PC-3 (cell line): ENCODE results near the gene SELENOV. TPM values are rescaled to one million over a fixed set of nuclear protein-coding genes. Genes with fewer than 3 reads are reported as not detected.

Source experiments
- ATAC-seq: fragments of 200-7000 bp; cut with Tn5 transposase; 2 replicates; pipeline ENCODE4 v1.9.1; 2020; ENCODE audit warnings: mild to moderate bottlenecking, moderate library complexity
- BruUV-seq: library from RNA; stranded (reverse); fragments of 400-500 nt; replicated peaks from 2 replicates; lab custom pipeline; 2021; lab: Mats Ljungman, UMichigan
- CTCF ChIA-PET: fragments of 300-600 bp; sonication (Branson Sonifier 250); formaldehyde crosslinking; loops from one replicate; lab custom pipeline; 2022; ENCODE audit warnings: antibody characterized with exemption; lab: Charles Lee
- POLR2A ChIA-PET: fragments of 300-600 bp; sonication (Branson Sonifier 250); formaldehyde crosslinking; loops from one replicate; lab custom pipeline; 2022; ENCODE audit warnings: antibody characterized with exemption; ENCODE audit not compliant: unreplicated experiment; lab: Charles Lee
- DNase-seq: peaks from one replicate; pipeline ENCODE4 v3.0.0-alpha.2; 2015
- H2AFZ ChIP-seq: fragments of 300-600 bp; sonication (generic); 2 replicates; pipeline ENCODE4 v1.6.0; 2016; ENCODE audit warnings: antibody characterized with exemption, low read length
- H3F3A ChIP-seq: fragments of 300-600 bp; sonication (generic); one replicate; pipeline ENCODE4 v1.6.0; 2017; ENCODE audit warnings: antibody characterized with exemption, low read length, control low read depth, mild to moderate bottlenecking; ENCODE audit not compliant: unreplicated experiment
- H3K27ac ChIP-seq: fragments of 300-600 bp; sonication (generic); 2 replicates; pipeline ENCODE4 v1.5.1; 2016; ENCODE audit warnings: mild to moderate bottlenecking, low read length
- H3K27me3 ChIP-seq: fragments of 300-600 bp; sonication (generic); 2 replicates; pipeline ENCODE4 v1.6.1; 2016; ENCODE audit warnings: low read length, mixed read lengths
- H3K36me3 ChIP-seq: fragments of 300-600 bp; sonication (generic); 2 replicates; pipeline ENCODE4 v1.6.1; 2016; ENCODE audit warnings: low read depth, mixed run types, low read length, mixed read lengths
- H3K4me1 ChIP-seq: fragments of 300-600 bp; sonication (generic); 2 replicates; pipeline ENCODE4 v1.5.1; 2016; ENCODE audit warnings: low read length; ENCODE audit not compliant: insufficient read depth
- H3K4me2 ChIP-seq: fragments of 300-600 bp; sonication (generic); 2 replicates; pipeline ENCODE4 v1.6.0; 2016; ENCODE audit warnings: low read length
- H3K4me3 ChIP-seq: fragments of 300-600 bp; sonication (generic); 2 replicates; pipeline ENCODE4 v1.5.1; 2016; ENCODE audit warnings: mild to moderate bottlenecking, low read length, mixed read lengths
- H3K79me2 ChIP-seq: fragments of 300-600 bp; sonication (generic); 2 replicates; pipeline ENCODE4 v1.6.1; 2017; ENCODE audit warnings: low read length, mixed read lengths
- H3K9ac ChIP-seq: fragments of 300-600 bp; sonication (generic); 2 replicates; pipeline ENCODE4 v1.6.0; 2016; ENCODE audit warnings: mild to moderate bottlenecking, low read length
- H3K9me2 ChIP-seq: fragments of 300-600 bp; sonication (generic); replicated peaks from 2 replicates; pipeline ENCODE4 v1.6.1; 2016; ENCODE audit warnings: mixed run types, low read length, mixed read lengths
- H3K9me3 ChIP-seq: fragments of 300-600 bp; sonication (generic); 2 replicates; pipeline ENCODE4 v1.6.1; 2016; ENCODE audit warnings: low read length, mixed read lengths
- H4K20me1 ChIP-seq: fragments of 300-600 bp; sonication (generic); 2 replicates; pipeline ENCODE4 v1.6.1; 2016; ENCODE audit warnings: low read length, mixed read lengths
- EZH2 ChIP-seq: fragments of 300-600 bp; sonication (generic); IDR thresholded peaks from one replicate; pipeline ENCODE4 v1.6.1; 2017; ENCODE audit warnings: antibody characterized with exemption, mild to moderate bottlenecking, low read length; ENCODE audit not compliant: unreplicated experiment
- EZH2phosphoT487 ChIP-seq: fragments of 300-600 bp; sonication (generic); IDR thresholded peaks from 2 replicates; pipeline ENCODE4 v1.6.1; 2018; ENCODE audit warnings: mild to moderate bottlenecking, antibody characterized with exemption, low read length, borderline replicate concordance
- intact Hi-C: fragments of 100-400 bp; cut with micrococcal nuclease; formaldehyde crosslinking; loops from 2 replicates; pipeline ENCODE4 v1.9.0; 2023
- total RNA-seq: library from RNA; depleted of rRNA; stranded (reverse); fragments of >200 nt; gene quantifications from 2 replicates; pipeline ENCODE4 v1.2.3, GENCODE V29; 2014
- TF ChIP-seq, protein P1 (sequence below): fragments of 300-600 bp; sonication (generic); conservative IDR thresholded peaks from 2 replicates; pipeline ENCODE4 v1.5.1; 2017; ENCODE audit warnings: antibody characterized with exemption, low read depth, mild to moderate bottlenecking, low read length

Gene SELENOV
- total RNA-seq, 1 experiment from 2014 or later: not detected

DNA sequence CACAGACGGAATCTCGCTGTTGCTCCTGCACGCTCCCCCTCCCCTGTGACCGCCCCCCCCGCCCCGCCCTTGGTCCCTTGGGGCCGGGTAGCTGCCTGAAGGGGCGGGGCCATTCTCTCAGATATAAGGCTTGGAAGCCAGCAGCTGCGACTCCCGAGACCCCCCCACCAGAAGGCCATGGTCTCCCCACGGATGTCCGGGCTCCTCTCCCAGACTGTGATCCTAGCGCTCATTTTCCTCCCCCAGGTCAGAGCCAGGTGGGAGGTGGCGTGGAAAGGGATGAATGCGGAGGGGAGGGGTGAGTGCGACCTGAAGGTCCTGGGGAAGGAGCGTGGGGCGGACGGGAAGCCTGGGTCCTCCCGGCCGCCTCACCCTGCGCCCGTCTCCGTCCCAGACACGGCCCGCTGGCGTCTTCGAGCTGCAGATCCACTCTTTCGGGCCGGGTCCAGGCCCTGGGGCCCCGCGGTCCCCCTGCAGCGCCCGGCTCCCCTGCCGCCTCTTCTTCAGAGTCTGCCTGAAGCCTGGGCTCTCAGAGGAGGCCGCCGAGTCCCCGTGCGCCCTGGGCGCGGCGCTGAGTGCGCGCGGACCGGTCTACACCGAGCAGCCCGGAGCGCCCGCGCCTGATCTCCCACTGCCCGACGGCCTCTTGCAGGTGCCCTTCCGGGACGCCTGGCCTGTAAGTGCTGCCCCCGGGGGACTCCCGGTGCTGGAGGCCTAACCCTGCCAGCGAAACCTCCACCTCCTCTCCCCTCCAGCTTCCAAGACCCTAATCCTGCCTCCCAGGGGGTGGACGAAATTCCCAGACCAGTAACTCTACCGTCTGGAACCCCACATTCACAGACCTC lies 15.9 kb upstream of the SELENOV start, which contains the start of gene DLL3:
Gene DLL3 (plus strand): TSS at position 150 of the 845 bp plus-strand sequence. CDS start 28 bp downstream, at position 178.
- no peaks in the 10 kb centered on the region for H3K27me3 ChIP-seq
- H3K4me3 ChIP-seq: peak within 1 kb of the TSS; percentile 63
- no peaks in the 10 kb centered on the region for H3K79me2 ChIP-seq
- ChIA-PET POLR2A (no interaction called here), CTCF (interaction anchor here (0.5 to 0.7 kb wide), 3 partner anchors 13 to 41 kb away, joined by 3 to 5 read pairs (median 4); partner anchors contain the start of gene EID2)
- H4K20me1 ChIP-seq: no peaks in the 10 kb centered on the region
- H3K9me2 ChIP-seq: no peaks in the 10 kb centered on the region
- no peak for TF ChIP-seq EZH2
- no TSS peak for BruUV-seq
- ATAC-seq: no peak
- peak within 1 kb of the TSS; percentile 98 for H2AFZ ChIP-seq
- no peaks in the 10 kb centered on the region for H3F3A ChIP-seq
- intact Hi-C loops: loop anchor here (5.0 kb wide), 1 partner anchor 33 kb away; the partner anchor contains the start of gene EID2B
- H3K36me3 ChIP-seq: no peaks in the 10 kb centered on the region
- H3K4me1 ChIP-seq: peaks cover 7% of the 10 kb centered on the region
- H3K4me2 ChIP-seq: peak within 1 kb of the TSS; percentile 95
- no peak for DNase-seq
- H3K9me3 ChIP-seq: no peaks in the 10 kb centered on the region
- H3K27ac ChIP-seq: no peak within 1 kb of the TSS
- H3K9ac ChIP-seq: no peak within 1 kb of the TSS

DNA sequence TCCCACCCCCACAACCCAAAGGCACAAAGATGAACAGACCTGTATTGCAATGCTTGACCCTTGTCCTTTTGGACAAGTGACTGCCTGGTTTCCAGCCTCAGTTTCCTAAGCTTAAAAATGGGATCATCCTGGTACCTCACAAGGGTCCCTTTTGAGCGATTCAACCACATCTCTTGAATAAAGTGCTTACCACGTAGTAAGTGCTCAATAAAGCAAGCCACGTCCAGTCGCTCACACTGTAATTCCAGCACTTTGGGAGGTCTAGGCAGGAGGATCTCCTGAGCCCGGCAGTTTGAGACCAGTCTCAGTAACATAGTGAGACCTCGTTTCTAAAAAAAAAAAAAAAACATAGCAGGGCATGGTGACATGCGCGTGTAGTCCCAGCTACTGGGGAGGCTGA lies 15.0 kb upstream of the SELENOV start:
- intact Hi-C loops: loop anchor here (5.0 kb wide), 1 partner anchor 32 kb away; the partner anchor contains the start of gene EID2B
- ATAC-seq: no peak
- no peak for TF ChIP-seq EZH2phosphoT487
- TF ChIP-seq, protein P1, sequence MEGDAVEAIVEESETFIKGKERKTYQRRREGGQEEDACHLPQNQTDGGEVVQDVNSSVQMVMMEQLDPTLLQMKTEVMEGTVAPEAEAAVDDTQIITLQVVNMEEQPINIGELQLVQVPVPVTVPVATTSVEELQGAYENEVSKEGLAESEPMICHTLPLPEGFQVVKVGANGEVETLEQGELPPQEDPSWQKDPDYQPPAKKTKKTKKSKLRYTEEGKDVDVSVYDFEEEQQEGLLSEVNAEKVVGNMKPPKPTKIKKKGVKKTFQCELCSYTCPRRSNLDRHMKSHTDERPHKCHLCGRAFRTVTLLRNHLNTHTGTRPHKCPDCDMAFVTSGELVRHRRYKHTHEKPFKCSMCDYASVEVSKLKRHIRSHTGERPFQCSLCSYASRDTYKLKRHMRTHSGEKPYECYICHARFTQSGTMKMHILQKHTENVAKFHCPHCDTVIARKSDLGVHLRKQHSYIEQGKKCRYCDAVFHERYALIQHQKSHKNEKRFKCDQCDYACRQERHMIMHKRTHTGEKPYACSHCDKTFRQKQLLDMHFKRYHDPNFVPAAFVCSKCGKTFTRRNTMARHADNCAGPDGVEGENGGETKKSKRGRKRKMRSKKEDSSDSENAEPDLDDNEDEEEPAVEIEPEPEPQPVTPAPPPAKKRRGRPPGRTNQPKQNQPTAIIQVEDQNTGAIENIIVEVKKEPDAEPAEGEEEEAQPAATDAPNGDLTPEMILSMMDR: no peak
- TF ChIP-seq EZH2: no peak
- H3K27me3 ChIP-seq: no peaks in the 10 kb centered on the region
- H3K4me3 ChIP-seq: no peak overlapping the region
- no peaks in the 10 kb centered on the region for H3K9me3 ChIP-seq
- DNase-seq: no peak
- H3K4me1 ChIP-seq: peaks cover 7% of the 10 kb centered on the region
- no peak overlapping the region for H3K27ac ChIP-seq
- no peaks in the 10 kb centered on the region for H3F3A ChIP-seq
- no peak overlapping the region for H3K9ac ChIP-seq
- H3K36me3 ChIP-seq: no peaks in the 10 kb centered on the region
- H3K79me2 ChIP-seq: no peaks in the 10 kb centered on the region
- ChIA-PET POLR2A (no interaction called here), CTCF (no interaction called here)
- H3K4me2 ChIP-seq: no peak overlapping the region
- no peaks in the 10 kb centered on the region for H3K9me2 ChIP-seq
- no peak overlapping the region for H2AFZ ChIP-seq
- H4K20me1 ChIP-seq: no peaks in the 10 kb centered on the region
- BruUV-seq: no TSS peak

DNA sequence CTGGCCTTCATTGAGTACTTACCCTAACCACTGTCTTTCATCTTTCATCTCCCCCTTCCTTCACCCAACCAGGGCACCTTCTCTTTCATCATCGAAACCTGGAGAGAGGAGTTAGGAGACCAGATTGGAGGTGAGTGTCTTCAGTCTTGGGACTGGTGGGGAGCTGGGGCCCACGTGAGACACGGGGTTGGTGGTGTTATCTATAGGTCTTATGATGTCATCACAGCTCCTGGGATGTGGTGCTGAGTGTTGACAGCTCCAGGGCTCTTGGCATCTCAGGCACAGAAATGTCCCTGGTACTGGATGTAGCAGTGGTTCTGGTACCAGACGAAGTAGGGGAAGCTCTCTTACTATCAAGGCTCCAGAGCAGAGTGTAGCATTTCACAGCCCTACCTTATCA lies 14.4 kb upstream of the SELENOV start:
- BruUV-seq: no TSS peak
- Histone ChIP-seq H3K36me3 (no peaks in the 10 kb centered on the region), H3K27me3 (no peaks in the 10 kb centered on the region), H3K79me2 (no peaks in the 10 kb centered on the region), H3K4me3 (no peak overlapping the region), H3K27ac (no peak overlapping the region), H3K4me1 (peaks cover 7% of the 10 kb centered on the region), H3F3A (no peaks in the 10 kb centered on the region), H2AFZ (no peak overlapping the region), H3K9me3 (no peaks in the 10 kb centered on the region), H4K20me1 (no peaks in the 10 kb centered on the region), H3K4me2 (no peak overlapping the region), H3K9ac (no peak overlapping the region), H3K9me2 (no peaks in the 10 kb centered on the region)
- DNase-seq (no peak), ATAC-seq (no peak)
- intact Hi-C loops: no loop called here
- ChIA-PET POLR2A (no interaction called here), CTCF (no interaction called here)
- TF ChIP-seq, protein P1: no peak
- TF ChIP-seq EZH2phosphoT487: no peak
- TF ChIP-seq EZH2: no peak
